ENCODE data around the gene PCYOX1L.

PCYOX1L gene

DNA sequence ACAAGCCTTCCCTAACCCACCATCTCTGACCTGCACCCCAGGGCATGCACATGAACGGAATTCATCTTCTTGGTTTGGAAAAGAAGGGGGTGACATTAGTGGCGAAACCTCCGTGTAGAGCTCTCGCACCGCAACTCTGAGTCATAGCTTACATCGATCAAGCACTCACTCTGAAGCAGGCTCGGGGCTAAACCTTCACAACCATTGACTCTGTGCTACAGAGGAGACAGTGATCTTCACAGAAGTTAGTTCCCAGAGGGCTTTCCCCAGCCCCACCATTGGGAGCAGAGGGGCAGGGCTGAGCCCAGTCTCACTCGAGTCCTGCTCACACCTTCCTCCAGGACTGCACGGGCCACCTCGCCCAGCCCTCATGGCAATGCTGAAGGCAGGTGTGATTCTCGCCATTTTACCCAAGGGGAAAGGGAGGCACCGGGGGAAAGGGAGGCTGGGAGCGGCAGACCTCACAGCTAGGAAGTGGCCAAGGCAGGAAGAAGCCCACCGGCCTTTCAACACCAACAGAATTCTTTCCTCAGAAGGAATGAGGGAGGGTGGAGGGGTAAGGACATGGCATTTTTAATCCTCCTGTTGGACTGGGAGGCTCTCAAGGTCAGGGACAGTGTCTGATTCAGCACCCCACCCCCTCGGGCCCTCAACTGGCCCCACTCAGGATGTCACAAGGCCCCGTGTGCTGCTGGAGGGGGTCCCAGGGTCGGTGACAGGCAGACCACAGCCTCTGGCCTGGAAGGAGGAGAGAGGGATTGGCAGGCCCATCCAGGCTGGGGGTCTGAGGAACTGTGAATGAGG lies 47.1 kb downstream of the PCYOX1L start:
- Mint-ChIP-seq H3K4me1 (peaks cover 92% of the 10 kb centered on the region), H3K27me3 (ENCODE audit: low read depth, poor library complexity) (peaks cover 4% of the 10 kb centered on the region), H3K4me3 (no peak overlapping the region), H3K27ac (peak overlapping the region; percentile 98), H3K9me3 (no peaks in the 10 kb centered on the region), H3K36me3 (ENCODE audit: low read depth) (no peaks in the 10 kb centered on the region)
- DNase-seq, result no peak
- TF ChIP-seq CTCF (IDR thresholded peaks at IDR 0.05), result no peak

DNA sequence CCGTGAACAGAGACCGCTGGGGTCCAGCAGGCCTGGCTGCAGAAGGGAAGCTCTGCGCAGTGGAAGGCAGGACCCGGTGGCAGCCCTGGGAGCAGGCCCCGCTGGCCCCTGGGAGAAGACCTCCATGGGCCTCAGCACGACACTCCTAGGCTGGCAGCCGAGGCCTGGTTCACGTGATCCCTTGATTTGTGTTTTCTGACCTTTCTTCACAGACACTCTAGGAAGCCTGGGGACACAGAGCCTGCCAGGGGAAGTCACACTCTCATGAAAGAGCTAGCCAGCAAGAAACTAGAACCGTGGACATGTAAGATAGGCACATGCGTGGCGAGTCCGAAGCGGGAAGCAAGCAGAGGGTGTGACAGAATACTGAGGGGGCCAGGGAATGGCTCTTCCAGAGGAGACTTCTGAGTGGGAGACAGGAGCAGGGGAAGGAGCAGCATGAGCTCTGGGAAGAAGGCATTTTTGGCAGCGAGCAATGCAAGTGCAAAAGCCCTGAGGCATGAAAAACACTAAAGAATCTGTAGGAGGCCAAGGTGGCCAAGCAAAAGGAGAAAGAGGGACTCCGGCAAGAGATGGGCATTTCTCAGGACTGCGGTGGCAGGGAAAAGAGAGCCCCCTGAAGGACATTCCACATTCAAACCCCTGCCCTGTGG lies 47.8 kb downstream of the PCYOX1L start:
- peak overlapping the region; percentile 14 for H3K4me3 Mint-ChIP-seq
- no peak for DNase-seq
- H3K4me1 Mint-ChIP-seq, result peaks cover 92% of the 10 kb centered on the region
- H3K9me3 Mint-ChIP-seq, result no peaks in the 10 kb centered on the region
- peaks cover 4% of the 10 kb centered on the region for H3K27me3 Mint-ChIP-seq (ENCODE audit: low read depth, poor library complexity)
- no peak for TF ChIP-seq CTCF (IDR thresholded peaks at IDR 0.05)
- peak overlapping the region; percentile 98 for H3K27ac Mint-ChIP-seq
- no peaks in the 10 kb centered on the region for H3K36me3 Mint-ChIP-seq (ENCODE audit: low read depth)

- peaks cover 92% of the 10 kb centered on the region for H3K4me1 Mint-ChIP-seq
- H3K4me3 Mint-ChIP-seq, result peak overlapping the region; percentile 47
- no peaks in the 10 kb centered on the region for H3K36me3 Mint-ChIP-seq (ENCODE audit: low read depth)
- no peaks in the 10 kb centered on the region for H3K9me3 Mint-ChIP-seq
- H3K27me3 Mint-ChIP-seq (ENCODE audit: low read depth, poor library complexity), result peaks cover 4% of the 10 kb centered on the region
- H3K27ac Mint-ChIP-seq, result peak overlapping the region; percentile 98
- no peak for DNase-seq
- no peak for TF ChIP-seq CTCF (IDR thresholded peaks at IDR 0.05)
Observed at GRCh38 chr5:149406203-149406978, 48.5 kb downstream of the PCYOX1L start.

DNA sequence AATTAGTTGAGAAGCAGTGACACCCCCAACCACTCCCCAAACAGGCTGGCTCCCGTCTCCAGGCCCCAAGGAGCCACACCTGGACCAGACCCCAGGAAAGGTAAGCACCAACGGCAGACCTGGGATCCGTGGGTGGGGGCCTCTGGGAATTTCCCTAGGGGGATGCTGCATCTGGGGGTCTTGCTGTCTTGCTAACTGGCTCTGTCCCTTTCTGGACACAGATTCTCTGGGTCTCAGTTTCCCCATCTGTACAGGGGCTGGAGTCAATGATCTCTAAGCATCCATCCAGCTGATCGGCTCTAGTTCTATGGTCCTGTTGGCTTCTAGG lies 49.1 kb downstream of the PCYOX1L start:
- no peak for DNase-seq
- peaks cover 4% of the 10 kb centered on the region for H3K27me3 Mint-ChIP-seq (ENCODE audit: low read depth, poor library complexity)
- H3K36me3 Mint-ChIP-seq (ENCODE audit: low read depth), result no peaks in the 10 kb centered on the region
- no peaks in the 10 kb centered on the region for H3K9me3 Mint-ChIP-seq
- no peak for TF ChIP-seq CTCF (IDR thresholded peaks at IDR 0.05)
- peak overlapping the region; percentile 98 for H3K27ac Mint-ChIP-seq
- H3K4me3 Mint-ChIP-seq, result peak overlapping the region; percentile 74
- peaks cover 87% of the 10 kb centered on the region for H3K4me1 Mint-ChIP-seq

DNA sequence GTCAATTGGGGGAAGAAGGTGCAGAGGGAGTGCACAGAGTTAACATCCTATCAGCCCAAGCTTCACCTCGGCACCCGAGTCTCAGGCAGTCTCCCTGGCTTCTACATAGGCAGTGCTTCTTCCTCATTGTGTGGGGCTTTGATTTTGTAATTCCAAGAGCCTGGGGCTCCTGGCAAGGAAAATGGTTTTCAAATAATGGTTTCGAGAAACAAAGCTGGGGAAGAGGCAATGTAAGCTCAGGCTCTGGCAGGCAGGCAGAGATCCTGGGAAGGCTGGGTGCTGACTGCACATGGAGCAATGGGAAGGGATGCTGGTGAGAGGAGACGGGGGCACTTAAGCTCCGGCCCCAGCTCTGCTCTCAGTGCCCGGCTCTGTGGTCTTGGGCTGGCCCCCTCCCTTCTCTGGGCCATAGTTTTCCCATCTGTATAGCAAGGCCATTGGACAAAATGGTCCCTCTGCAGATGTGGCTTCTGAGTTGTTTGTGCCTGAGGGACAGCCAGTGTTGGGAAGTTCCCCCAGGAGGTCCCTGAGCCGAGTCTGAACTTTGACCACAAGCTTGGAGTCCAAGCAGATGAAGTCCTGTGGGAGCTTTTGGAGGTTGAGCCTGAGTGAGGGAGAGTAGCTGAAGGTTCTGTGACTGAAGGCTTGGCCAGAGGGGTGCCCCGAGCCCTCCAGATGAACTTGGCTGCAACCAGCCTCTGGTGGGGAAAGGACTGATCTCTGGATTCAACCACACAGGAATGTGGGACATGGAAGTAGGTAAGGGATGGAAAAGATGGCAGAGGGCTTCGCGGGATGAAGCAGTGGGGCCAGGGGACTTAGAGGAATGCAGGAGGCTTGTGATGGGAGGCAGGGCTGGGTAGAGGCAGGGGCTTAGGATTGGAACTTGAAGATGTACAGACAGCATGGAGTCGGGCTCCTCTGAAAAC lies 49.7 kb downstream of the PCYOX1L start:
- peaks cover 82% of the 10 kb centered on the region for H3K4me1 Mint-ChIP-seq
- no peak for TF ChIP-seq CTCF (IDR thresholded peaks at IDR 0.05)
- H3K9me3 Mint-ChIP-seq, result no peaks in the 10 kb centered on the region
- H3K4me3 Mint-ChIP-seq, result peak overlapping the region; percentile 74
- peaks cover 2% of the 10 kb centered on the region for H3K27me3 Mint-ChIP-seq (ENCODE audit: low read depth, poor library complexity)
- peak overlapping the region; percentile 98 for H3K27ac Mint-ChIP-seq
- no peaks in the 10 kb centered on the region for H3K36me3 Mint-ChIP-seq (ENCODE audit: low read depth)
- no peak for DNase-seq
